Fibroblast of skin of right biceps (primary cell): Measurements from ENCODE around the gene CRIM1.
"Not testable (repeated sequence)": the region's sequence is repeated elsewhere in the genome, so short reads cannot be mapped to it uniquely, and the experiment has no call there.

Source experiments
- DNase-seq: peaks from one replicate; pipeline ENCODE4 v3.0.0-alpha.2; 2013

The CRIM1 gene

GRCh38 chr2:36355890-36356297, 316 bp downstream of the CRIM1 start:
- DNase-seq, result no peak

- DNase-seq, result no peak
Measured at GRCh38 chr2:36356298-36356989, 866 bp downstream of the CRIM1 start.

GRCh38 chr2:36356990-36357846, 1.6 kb downstream of the CRIM1 start:
- peak; percentile 72 for DNase-seq

GRCh38 chr2:36357847-36358659, 2.5 kb downstream of the CRIM1 start:
- peak; percentile 83 for DNase-seq

GRCh38 chr2:36359067-36359466, 3.5 kb downstream of the CRIM1 start:
- DNase-seq, result no peak

- DNase-seq, result no peak
Measured at GRCh38 chr2:36360063-36360462, 4.5 kb downstream of the CRIM1 start.

GRCh38 chr2:36360834-36361233, 5.3 kb downstream of the CRIM1 start:
- DNase-seq, result no peak

- DNase-seq, result peak; percentile 69
Measured at GRCh38 chr2:36361396-36361795, 5.8 kb downstream of the CRIM1 start.

GRCh38 chr2:36362291-36362690, 6.7 kb downstream of the CRIM1 start:
- peak; percentile 76 for DNase-seq

GRCh38 chr2:36363085-36363484, 7.5 kb downstream of the CRIM1 start:
- DNase-seq, result not testable (repeated sequence)

- DNase-seq, result no peak
Measured at GRCh38 chr2:36366491-36367120, 11.0 kb downstream of the CRIM1 start.

- DNase-seq, result no peak
Measured at GRCh38 chr2:36367486-36367885, 11.9 kb downstream of the CRIM1 start.

- DNase-seq, result no peak
Measured at GRCh38 chr2:36367895-36368353, 12.3 kb downstream of the CRIM1 start.

GRCh38 chr2:36368438-36368837, 12.9 kb downstream of the CRIM1 start:
- no peak for DNase-seq

GRCh38 chr2:36369163-36369562, 13.6 kb downstream of the CRIM1 start:
- DNase-seq, result no peak

GRCh38 chr2:36369716-36370115, 14.1 kb downstream of the CRIM1 start:
- DNase-seq, result no peak

- no peak for DNase-seq
Measured at GRCh38 chr2:36370281-36370680, 14.7 kb downstream of the CRIM1 start.

GRCh38 chr2:36371070-36371874, 15.7 kb downstream of the CRIM1 start:
- DNase-seq, result peak; percentile 61

- peak; percentile 97 for DNase-seq
Measured at GRCh38 chr2:36371928-36372391, 16.4 kb downstream of the CRIM1 start.

GRCh38 chr2:36373149-36373926, 17.8 kb downstream of the CRIM1 start:
- peak; percentile 68 for DNase-seq

- peak; percentile 61 for DNase-seq
Measured at GRCh38 chr2:36374585-36374984, 19.0 kb downstream of the CRIM1 start.
